Caco-2 (cell line): Measurements from ENCODE around the gene NPTN. TPM values are rescaled to one million over a fixed set of nuclear protein-coding genes. Genes with fewer than 3 reads are reported as not detected.

Experiments used
- BruUV-seq: library from RNA; stranded (reverse); fragments of 400-500 nt; replicated peaks from 2 replicates; lab custom pipeline; 2021; lab: Mats Ljungman, UMichigan
- CTCF ChIA-PET: fragments of 300-600 bp; sonication (Branson Sonifier 250); formaldehyde crosslinking; loops from one replicate; lab custom pipeline; 2022; ENCODE audit warnings: antibody characterized with exemption; lab: Charles Lee
- POLR2A ChIA-PET: fragments of 300-600 bp; sonication (Branson Sonifier 250); formaldehyde crosslinking; loops from one replicate; lab custom pipeline; 2022; ENCODE audit warnings: antibody characterized with exemption; lab: Charles Lee
- DNase-seq, 2 experiments: peaks; one replicate each; pipeline versions ENCODE4 v3.0.0 to v3.0.0-alpha.2; 2020 to 2022
- H3K27me3 ChIP-seq: replicated peaks from 2 replicates; pipeline ENCODE4 v1.6.0; 2011; ENCODE audit warnings: low read length; ENCODE audit not compliant: control insufficient read depth, insufficient read depth
- H3K36me3 ChIP-seq: 2 replicates; pipeline ENCODE4 v1.5.1; 2011; ENCODE audit warnings: low read length; ENCODE audit not compliant: control insufficient read depth, insufficient read depth
- H3K4me1 ChIP-seq: fragments of 250-450 bp; sonication (Bioruptor Pico); 2 replicates; pipeline ENCODE4 v1.5.1; 2020; ENCODE audit warnings: mild to moderate bottlenecking
- H3K4me3 ChIP-seq: 2 replicates; pipeline ENCODE4 v1.5.1; 2011; ENCODE audit warnings: low read depth, mild to moderate bottlenecking, control low read depth, low read length
- H3K9me3 ChIP-seq: fragments of 250-450 bp; sonication (Bioruptor Pico); 2 replicates; pipeline ENCODE4 v1.5.1; 2020; ENCODE audit warnings: mild to moderate bottlenecking, moderate library complexity
- H3K27ac Mint-ChIP-seq: one replicate; pipeline ENCODE4 v1.8.0; 2022; ENCODE audit warnings: mixed read lengths; ENCODE audit not compliant: unreplicated experiment
- H3K27me3 Mint-ChIP-seq: one replicate; pipeline ENCODE4 v1.8.0; 2022; ENCODE audit warnings: mixed read lengths; ENCODE audit not compliant: insufficient read depth, unreplicated experiment
- H3K36me3 Mint-ChIP-seq: one replicate; pipeline ENCODE4 v1.8.0; 2022; ENCODE audit warnings: mild to moderate bottlenecking, mixed read lengths; ENCODE audit not compliant: insufficient read depth, unreplicated experiment
- H3K4me1 Mint-ChIP-seq: one replicate; pipeline ENCODE4 v1.8.0; 2022; ENCODE audit warnings: low read depth, mixed read lengths; ENCODE audit not compliant: unreplicated experiment
- H3K4me3 Mint-ChIP-seq: one replicate; pipeline ENCODE4 v1.8.0; 2022; ENCODE audit warnings: mild to moderate bottlenecking, moderate library complexity, mixed read lengths; ENCODE audit not compliant: unreplicated experiment
- H3K9me3 Mint-ChIP-seq: one replicate; pipeline ENCODE4 v1.8.0; 2022; ENCODE audit warnings: mixed read lengths; ENCODE audit not compliant: unreplicated experiment
- CTCF ChIP-seq, 2 experiments: fragments of 200-600 bp in 1 of 2; IDR thresholded peaks; 1 replicate in 1 of 2; 2 replicates in 1 of 2; pipeline versions ENCODE4 v1.5.1 to v1.8.0; 2011 to 2022; ENCODE audit warnings: antibody characterized with exemption in 1 of 2, control low read depth in 1 of 2, inconsistent platforms in 1 of 2, low read depth in 1 of 2, low read length in 1 of 2, mild to moderate bottlenecking in 1 of 2, moderate library complexity in 1 of 2; ENCODE audit not compliant: insufficient read depth in 1 of 2, severe bottlenecking in 1 of 2, unreplicated experiment in 1 of 2
- intact Hi-C: fragments of 100-400 bp; cut with micrococcal nuclease; formaldehyde crosslinking; loops from one replicate; pipeline ENCODE4 v1.10.0; 2022; ENCODE audit not compliant: unreplicated experiment
- total RNA-seq: library from RNA; stranded (reverse); gene quantifications from 2 replicates; pipeline ENCODE4 v1.2.3, GENCODE V29; 2022

The NPTN gene
- total RNA-seq, 1 experiment from 2014 or later, result 124 TPM

GRCh38 chr15:73589766-73590165, 43.4 kb downstream of the NPTN start:
- H3K4me1 ChIP-seq, result no peaks in the 10 kb centered on the region
- H3K9me3 Mint-ChIP-seq, result no peaks in the 10 kb centered on the region
- intact Hi-C loops, result no loop called here
- H3K4me3 Mint-ChIP-seq, result no peak overlapping the region
- DNase-seq, result no peak
- H3K9me3 ChIP-seq, result no peaks in the 10 kb centered on the region
- H3K27me3 Mint-ChIP-seq, result no peaks in the 10 kb centered on the region
- H3K36me3 ChIP-seq, result peaks cover 2% of the 10 kb centered on the region
- peaks cover 5% of the 10 kb centered on the region for H3K4me1 Mint-ChIP-seq
- no TSS peak for BruUV-seq
- CTCF ChIA-PET, result interaction anchor here (0.6 kb wide), 1 partner anchor 1300 kb away, joined by 3 read pairs; no protein-coding TSS in a partner anchor
- H3K27ac Mint-ChIP-seq, result no peak overlapping the region
- TF ChIP-seq CTCF (IDR thresholded peaks at IDR 0.05; ENCODE audit: insufficient read depth in 1 of 2, low read depth in 1 of 2, low read length in 1 of 2, severe bottlenecking in 1 of 2, unreplicated experiment in 1 of 2), result no peak
- POLR2A ChIA-PET, result no interaction called here
- H3K4me3 ChIP-seq, result no peak overlapping the region
- H3K36me3 Mint-ChIP-seq, result peaks cover 42% of the 10 kb centered on the region
- H3K27me3 ChIP-seq, result no peaks in the 10 kb centered on the region

GRCh38 chr15:73585871-73586654, 47.1 kb downstream of the NPTN start:
- ChIA-PET CTCF (no interaction called here), POLR2A (no interaction called here)
- Mint-ChIP-seq H3K4me1 (peaks cover 5% of the 10 kb centered on the region), H3K4me3 (no peak overlapping the region), H3K27ac (no peak overlapping the region), H3K36me3 (peaks cover 64% of the 10 kb centered on the region), H3K27me3 (no peaks in the 10 kb centered on the region), H3K9me3 (no peaks in the 10 kb centered on the region)
- no peak for DNase-seq
- no peak for TF ChIP-seq CTCF (IDR thresholded peaks at IDR 0.05; ENCODE audit: insufficient read depth in 1 of 2, low read depth in 1 of 2, low read length in 1 of 2, severe bottlenecking in 1 of 2, unreplicated experiment in 1 of 2)
- no TSS peak for BruUV-seq
- Histone ChIP-seq H3K27me3 (no peaks in the 10 kb centered on the region), H3K4me3 (no peak overlapping the region), H3K36me3 (peaks cover 1% of the 10 kb centered on the region; the same call in 1 of the 2 replicates), H3K9me3 (no peaks in the 10 kb centered on the region), H3K4me1 (no peaks in the 10 kb centered on the region)
- intact Hi-C loops, result no loop called here

- ChIA-PET POLR2A (no interaction called here), CTCF (no interaction called here)
- peaks cover 5% of the 10 kb centered on the region for H3K4me1 Mint-ChIP-seq
- Histone ChIP-seq H3K4me1 (no peaks in the 10 kb centered on the region), H3K36me3 (peaks cover 1% of the 10 kb centered on the region; the same call in 1 of the 2 replicates), H3K9me3 (no peaks in the 10 kb centered on the region), H3K4me3 (no peak overlapping the region), H3K27me3 (no peaks in the 10 kb centered on the region)
- intact Hi-C loops, result no loop called here
- DNase-seq, result no peak
- H3K27me3 Mint-ChIP-seq, result no peaks in the 10 kb centered on the region
- TF ChIP-seq CTCF (IDR thresholded peaks at IDR 0.05; ENCODE audit: insufficient read depth in 1 of 2, low read depth in 1 of 2, low read length in 1 of 2, severe bottlenecking in 1 of 2, unreplicated experiment in 1 of 2), result no peak
- peaks cover 59% of the 10 kb centered on the region for H3K36me3 Mint-ChIP-seq
- no TSS peak for BruUV-seq
- no peak overlapping the region for H3K27ac Mint-ChIP-seq
- no peaks in the 10 kb centered on the region for H3K9me3 Mint-ChIP-seq
- no peak overlapping the region for H3K4me3 Mint-ChIP-seq
Observed at GRCh38 chr15:73584699-73585420, 48.3 kb downstream of the NPTN start.
